ENCODE results near the gene HNMT.
"Not testable (repeated sequence)": the region's sequence is repeated elsewhere in the genome, so short reads cannot be mapped to it uniquely, and the experiment has no call there.

Gene HNMT

GRCh38 chr2:137992039-137992646, 27.9 kb downstream of the HNMT start:
- peaks cover 12% of the 10 kb centered on the region for H3K9me3 Mint-ChIP-seq
- DNase-seq (ENCODE audit: low spot score in 2 of 2) (no peak), ATAC-seq (replicated peaks; ENCODE audit: extremely low read depth, poor library complexity, severe bottlenecking) (no peak)
- H3K36me3 Mint-ChIP-seq (ENCODE audit: insufficient read depth): no peaks in the 10 kb centered on the region
- no peaks in the 10 kb centered on the region for H3K4me1 Mint-ChIP-seq
- no peaks in the 10 kb centered on the region for H3K27me3 Mint-ChIP-seq
- no peak overlapping the region for H3K27ac Mint-ChIP-seq (ENCODE audit: low read depth)
- no peak overlapping the region for H3K4me3 Mint-ChIP-seq

- not testable (repeated sequence) for ATAC-seq (replicated peaks; ENCODE audit: extremely low read depth, poor library complexity, severe bottlenecking); H3K9me3 Mint-ChIP-seq
Measured at GRCh38 chr2:137993715-137994476, 29.6 kb downstream of the HNMT start.

GRCh38 chr2:137995368-137995767, 31.1 kb downstream of the HNMT start:
- H3K9me3 Mint-ChIP-seq; H3K4me3 Mint-ChIP-seq; H3K27ac Mint-ChIP-seq (ENCODE audit: low read depth); DNase-seq (ENCODE audit: low spot score in 2 of 2); H3K36me3 Mint-ChIP-seq (ENCODE audit: insufficient read depth); H3K27me3 Mint-ChIP-seq; ATAC-seq (replicated peaks; ENCODE audit: extremely low read depth, poor library complexity, severe bottlenecking); H3K4me1 Mint-ChIP-seq: not testable (repeated sequence)

More at GRCh38 chr2:137993715-137994476, 29.6 kb downstream of the HNMT start:
- not testable (repeated sequence) for H3K4me3 Mint-ChIP-seq; H3K4me1 Mint-ChIP-seq; DNase-seq (ENCODE audit: low spot score in 2 of 2); H3K27me3 Mint-ChIP-seq; H3K36me3 Mint-ChIP-seq (ENCODE audit: insufficient read depth); H3K27ac Mint-ChIP-seq (ENCODE audit: low read depth)

- H3K36me3 Mint-ChIP-seq (ENCODE audit: insufficient read depth); H3K4me1 Mint-ChIP-seq; DNase-seq (ENCODE audit: low spot score in 2 of 2); H3K27ac Mint-ChIP-seq (ENCODE audit: low read depth); H3K9me3 Mint-ChIP-seq; ATAC-seq (replicated peaks; ENCODE audit: extremely low read depth, poor library complexity, severe bottlenecking); H3K27me3 Mint-ChIP-seq; H3K4me3 Mint-ChIP-seq: not testable (repeated sequence)
Measured at GRCh38 chr2:137996158-137996557, 31.9 kb downstream of the HNMT start.

GRCh38 chr2:137997733-137998132, 33.5 kb downstream of the HNMT start:
- no peaks in the 10 kb centered on the region for H3K27me3 Mint-ChIP-seq
- H3K4me1 Mint-ChIP-seq: no peaks in the 10 kb centered on the region
- ATAC-seq (replicated peaks; ENCODE audit: extremely low read depth, poor library complexity, severe bottlenecking) (no peak), DNase-seq (ENCODE audit: low spot score in 2 of 2) (no peak)
- no peak overlapping the region for H3K27ac Mint-ChIP-seq (ENCODE audit: low read depth)
- no peaks in the 10 kb centered on the region for H3K36me3 Mint-ChIP-seq (ENCODE audit: insufficient read depth)
- no peak overlapping the region for H3K4me3 Mint-ChIP-seq
- H3K9me3 Mint-ChIP-seq: peaks cover 6% of the 10 kb centered on the region

- H3K27ac Mint-ChIP-seq (ENCODE audit: low read depth): no peak overlapping the region
- H3K9me3 Mint-ChIP-seq: peaks cover 2% of the 10 kb centered on the region
- ATAC-seq (replicated peaks; ENCODE audit: extremely low read depth, poor library complexity, severe bottlenecking): no peak
- H3K4me1 Mint-ChIP-seq: no peaks in the 10 kb centered on the region
- H3K36me3 Mint-ChIP-seq (ENCODE audit: insufficient read depth): no peaks in the 10 kb centered on the region
- no peak for DNase-seq (ENCODE audit: low spot score in 2 of 2)
- H3K27me3 Mint-ChIP-seq: no peaks in the 10 kb centered on the region
- H3K4me3 Mint-ChIP-seq: no peak overlapping the region
Measured at GRCh38 chr2:137998503-137998902, 34.2 kb downstream of the HNMT start.

- Mint-ChIP-seq H3K27ac (ENCODE audit: low read depth) (no peak overlapping the region), H3K36me3 (ENCODE audit: insufficient read depth) (no peaks in the 10 kb centered on the region), H3K9me3 (peaks cover 7% of the 10 kb centered on the region), H3K27me3 (no peaks in the 10 kb centered on the region), H3K4me1 (no peaks in the 10 kb centered on the region), H3K4me3 (no peak overlapping the region)
- DNase-seq (ENCODE audit: low spot score in 2 of 2) (no peak), ATAC-seq (replicated peaks; ENCODE audit: extremely low read depth, poor library complexity, severe bottlenecking) (no peak)
Measured at GRCh38 chr2:137999273-137999672, 35.0 kb downstream of the HNMT start.

GRCh38 chr2:138000009-138000408, 35.7 kb downstream of the HNMT start:
- H3K36me3 Mint-ChIP-seq (ENCODE audit: insufficient read depth): no peaks in the 10 kb centered on the region
- H3K27ac Mint-ChIP-seq (ENCODE audit: low read depth): no peak overlapping the region
- no peaks in the 10 kb centered on the region for H3K27me3 Mint-ChIP-seq
- H3K9me3 Mint-ChIP-seq: peaks cover 7% of the 10 kb centered on the region
- no peaks in the 10 kb centered on the region for H3K4me1 Mint-ChIP-seq
- DNase-seq (ENCODE audit: low spot score in 2 of 2) (no peak), ATAC-seq (replicated peaks; ENCODE audit: extremely low read depth, poor library complexity, severe bottlenecking) (no peak)
- no peak overlapping the region for H3K4me3 Mint-ChIP-seq

GRCh38 chr2:138000796-138001195, 36.5 kb downstream of the HNMT start:
- Mint-ChIP-seq H3K9me3 (peaks cover 7% of the 10 kb centered on the region), H3K4me1 (no peaks in the 10 kb centered on the region), H3K27ac (ENCODE audit: low read depth) (no peak overlapping the region), H3K27me3 (no peaks in the 10 kb centered on the region), H3K4me3 (no peak overlapping the region), H3K36me3 (ENCODE audit: insufficient read depth) (no peaks in the 10 kb centered on the region)
- ATAC-seq (replicated peaks; ENCODE audit: extremely low read depth, poor library complexity, severe bottlenecking) (no peak), DNase-seq (ENCODE audit: low spot score in 2 of 2) (no peak)

- H3K27ac Mint-ChIP-seq (ENCODE audit: low read depth): no peak overlapping the region
- ATAC-seq (replicated peaks; ENCODE audit: extremely low read depth, poor library complexity, severe bottlenecking): no peak
- no peaks in the 10 kb centered on the region for H3K4me1 Mint-ChIP-seq
- no peak for DNase-seq (ENCODE audit: low spot score in 2 of 2)
- H3K9me3 Mint-ChIP-seq: peaks cover 13% of the 10 kb centered on the region
- H3K27me3 Mint-ChIP-seq: no peaks in the 10 kb centered on the region
- H3K4me3 Mint-ChIP-seq: no peak overlapping the region
- H3K36me3 Mint-ChIP-seq (ENCODE audit: insufficient read depth): no peaks in the 10 kb centered on the region
Measured at GRCh38 chr2:138003411-138003810, 39.1 kb downstream of the HNMT start.

GRCh38 chr2:138007431-138007830, 43.2 kb downstream of the HNMT start:
- Mint-ChIP-seq H3K4me1 (no peaks in the 10 kb centered on the region), H3K9me3 (peaks cover 13% of the 10 kb centered on the region), H3K36me3 (ENCODE audit: insufficient read depth) (no peaks in the 10 kb centered on the region), H3K4me3 (no peak overlapping the region), H3K27me3 (no peaks in the 10 kb centered on the region), H3K27ac (ENCODE audit: low read depth) (no peak overlapping the region)
- ATAC-seq (replicated peaks; ENCODE audit: extremely low read depth, poor library complexity, severe bottlenecking): no peak
- DNase-seq (ENCODE audit: low spot score in 2 of 2): no peak

GRCh38 chr2:138009622-138010021, 45.3 kb downstream of the HNMT start:
- ATAC-seq (replicated peaks; ENCODE audit: extremely low read depth, poor library complexity, severe bottlenecking) (no peak), DNase-seq (ENCODE audit: low spot score in 2 of 2) (no peak)
- H3K27me3 Mint-ChIP-seq: no peaks in the 10 kb centered on the region
- H3K27ac Mint-ChIP-seq (ENCODE audit: low read depth): no peak overlapping the region
- H3K4me3 Mint-ChIP-seq: no peak overlapping the region
- H3K4me1 Mint-ChIP-seq: no peaks in the 10 kb centered on the region
- H3K36me3 Mint-ChIP-seq (ENCODE audit: insufficient read depth): no peaks in the 10 kb centered on the region
- H3K9me3 Mint-ChIP-seq: peaks cover 6% of the 10 kb centered on the region

GRCh38 chr2:138010890-138011289, 46.6 kb downstream of the HNMT start:
- Mint-ChIP-seq H3K27ac (ENCODE audit: low read depth) (no peak overlapping the region), H3K4me1 (no peaks in the 10 kb centered on the region), H3K36me3 (ENCODE audit: insufficient read depth) (no peaks in the 10 kb centered on the region), H3K9me3 (peaks cover 6% of the 10 kb centered on the region), H3K27me3 (no peaks in the 10 kb centered on the region), H3K4me3 (no peak overlapping the region)
- no peak for DNase-seq (ENCODE audit: low spot score in 2 of 2)
- ATAC-seq (replicated peaks; ENCODE audit: extremely low read depth, poor library complexity, severe bottlenecking): no peak

All from central memory CD8-positive, alpha-beta T cell (primary cell).